Measurements from ENCODE around the gene SAMD4B.
"Not testable (repeated sequence)": the region's sequence is repeated elsewhere in the genome, so short reads cannot be mapped to it uniquely, and the experiment has no call there.

The SAMD4B gene

DNA sequence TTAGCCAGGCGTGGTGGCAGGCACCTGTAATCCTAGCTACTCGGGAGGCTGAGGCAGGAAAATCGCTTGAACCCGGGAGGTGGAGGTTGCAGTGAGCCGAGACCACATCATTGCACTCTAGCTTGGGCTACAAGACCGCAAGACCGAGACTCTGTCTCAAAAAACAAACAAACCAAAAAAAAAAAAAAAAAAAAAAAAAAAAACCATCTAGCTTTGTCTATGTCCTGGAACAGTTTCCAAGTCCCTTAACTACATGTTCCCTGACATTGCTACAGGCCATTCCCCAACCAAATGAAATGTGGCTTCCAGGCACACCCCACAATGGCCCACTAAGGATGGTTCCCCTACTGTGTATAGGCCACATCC is 32.9 kb upstream of the SAMD4B start:
- DNase-seq; in situ Hi-C loops (cut with MboI; ENCODE audit: low pct_unique_long_range_greater_than_20kb, low sequenced_read_pairs): not testable (repeated sequence)

DNA sequence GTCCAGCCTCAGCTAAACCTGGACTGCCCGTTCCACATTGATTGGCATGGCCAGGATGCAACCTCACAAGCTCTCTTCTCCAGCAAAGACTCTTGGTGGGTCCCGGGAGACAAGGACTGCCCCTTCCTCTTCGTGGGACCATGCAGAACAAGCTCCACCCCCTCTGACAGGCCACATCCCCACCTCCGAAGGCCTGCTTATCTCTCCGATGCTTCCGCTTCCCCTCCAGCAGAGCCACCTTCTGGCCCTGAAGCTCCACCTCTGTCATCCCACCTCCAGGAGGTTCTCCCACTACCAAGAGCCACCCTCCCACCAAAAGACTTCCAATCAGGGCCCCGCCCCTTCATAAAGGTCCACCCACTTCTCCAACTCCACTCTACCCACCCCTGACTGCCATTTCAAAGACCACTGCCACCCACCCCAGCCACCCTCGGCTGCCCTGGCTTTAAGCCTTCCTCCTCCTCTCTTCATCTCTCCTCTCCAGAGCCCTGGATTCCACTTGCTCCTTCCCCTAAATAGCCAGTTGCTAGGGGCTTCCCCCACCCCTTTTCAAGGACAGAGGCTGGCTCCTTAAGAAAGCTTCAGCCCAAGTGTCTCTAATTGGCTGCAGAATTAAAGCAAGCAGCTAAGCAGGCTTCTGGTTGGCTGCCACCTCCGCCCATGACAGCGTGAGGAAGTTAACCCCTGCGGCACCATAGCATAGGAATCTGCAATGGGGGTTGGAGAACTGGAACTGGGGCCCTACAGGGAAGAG is 31.5 kb upstream of the SAMD4B start:
- in situ Hi-C loops (cut with MboI; ENCODE audit: low pct_unique_long_range_greater_than_20kb, low sequenced_read_pairs): no loop called here
- no peak for DNase-seq

DNA sequence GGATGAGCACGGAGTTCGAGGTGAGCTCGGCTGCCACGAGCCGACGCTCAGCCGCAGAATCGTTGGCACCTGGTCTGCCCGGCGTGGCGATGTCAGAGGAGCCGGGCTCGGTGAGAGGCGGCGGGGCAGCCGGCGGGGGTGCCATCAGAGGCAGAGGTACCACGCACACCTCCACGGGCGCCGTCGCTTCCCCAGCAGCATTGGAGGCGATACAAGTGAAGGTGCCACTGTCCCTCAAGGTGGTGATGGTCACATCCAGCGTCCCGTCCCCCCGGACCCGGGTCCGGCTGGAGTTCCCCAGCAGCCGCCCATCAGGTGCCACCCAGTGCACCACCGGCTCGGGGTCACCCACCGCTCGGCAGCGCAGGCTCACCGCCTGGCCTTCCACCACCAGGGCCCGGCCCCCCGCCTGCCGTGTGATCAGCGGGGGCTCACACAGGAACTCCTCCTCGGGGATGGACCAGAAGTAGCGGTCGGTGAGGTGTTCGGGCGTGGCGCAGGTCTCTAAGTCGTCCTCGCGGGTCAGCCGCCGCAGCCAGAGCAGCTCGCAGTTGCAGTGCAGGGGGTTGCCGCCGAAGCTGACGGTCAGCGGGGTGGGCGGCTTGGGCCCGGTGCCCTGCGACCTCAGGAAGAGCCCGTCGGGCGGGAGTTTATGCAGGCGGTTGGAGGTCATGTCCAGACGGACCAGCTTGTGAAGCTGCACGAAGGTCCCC is 28.0 kb upstream of the SAMD4B start:
- DNase-seq: no peak
- in situ Hi-C loops (cut with MboI; ENCODE audit: low pct_unique_long_range_greater_than_20kb, low sequenced_read_pairs): no loop called here

DNA sequence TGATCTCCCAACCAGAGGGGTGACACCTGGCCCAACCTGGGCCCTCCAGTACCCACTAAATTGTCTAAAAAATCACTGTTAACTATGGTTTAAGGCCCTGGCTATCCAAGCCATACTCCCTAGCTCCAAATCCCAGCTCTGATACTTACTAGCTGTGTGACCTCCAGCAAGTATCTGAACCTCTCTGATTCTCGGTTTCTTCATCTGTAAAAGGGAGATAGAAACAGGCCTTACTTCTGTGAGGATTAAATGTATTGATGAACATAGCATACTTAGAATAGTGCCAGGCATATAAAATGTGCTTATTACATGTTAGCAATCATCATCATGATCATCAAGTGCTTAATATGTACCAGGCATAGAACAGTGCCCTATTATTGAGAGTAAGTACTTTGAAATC is 26.3 kb upstream of the SAMD4B start:
- in situ Hi-C loops (cut with MboI; ENCODE audit: low pct_unique_long_range_greater_than_20kb, low sequenced_read_pairs): no loop called here

DNA sequence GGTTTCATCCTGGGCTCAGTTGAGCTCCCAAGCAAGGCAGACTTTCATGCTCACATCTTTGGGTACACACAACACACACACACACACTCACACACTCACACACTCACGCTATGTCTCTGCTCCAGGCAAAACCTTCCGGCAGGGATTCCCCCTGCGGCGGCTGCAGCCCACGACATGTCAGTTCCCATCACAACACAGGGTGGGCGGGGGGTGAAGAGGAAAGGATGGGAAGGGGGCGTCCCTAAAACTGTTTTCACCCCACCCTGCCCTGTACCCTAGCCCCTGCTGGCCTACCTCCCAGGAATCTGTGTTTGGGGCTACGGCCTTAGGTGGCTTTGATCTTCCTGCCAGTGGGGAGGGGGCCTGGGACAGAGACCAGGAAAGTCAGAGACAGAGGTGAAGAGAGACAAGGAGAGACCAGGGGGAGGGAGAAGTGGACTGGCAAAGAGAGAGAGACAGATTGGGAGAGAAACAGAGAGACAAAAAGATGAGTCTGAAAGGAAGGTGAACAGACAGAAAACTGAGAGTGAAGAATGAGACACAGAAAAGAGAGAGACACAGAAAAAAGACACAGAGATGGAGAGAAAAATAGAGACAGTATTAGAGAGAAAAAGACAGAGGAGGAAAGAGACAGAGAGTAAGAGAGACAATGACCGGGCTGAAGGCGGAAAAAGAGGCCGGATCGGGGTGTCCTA is 25.4 kb upstream of the SAMD4B start:
- in situ Hi-C loops (cut with MboI; ENCODE audit: low pct_unique_long_range_greater_than_20kb, low sequenced_read_pairs): no loop called here
- no peak for DNase-seq

More for the DNA sequence above, 26.3 kb upstream of the SAMD4B start:
- DNase-seq: no peak

DNA sequence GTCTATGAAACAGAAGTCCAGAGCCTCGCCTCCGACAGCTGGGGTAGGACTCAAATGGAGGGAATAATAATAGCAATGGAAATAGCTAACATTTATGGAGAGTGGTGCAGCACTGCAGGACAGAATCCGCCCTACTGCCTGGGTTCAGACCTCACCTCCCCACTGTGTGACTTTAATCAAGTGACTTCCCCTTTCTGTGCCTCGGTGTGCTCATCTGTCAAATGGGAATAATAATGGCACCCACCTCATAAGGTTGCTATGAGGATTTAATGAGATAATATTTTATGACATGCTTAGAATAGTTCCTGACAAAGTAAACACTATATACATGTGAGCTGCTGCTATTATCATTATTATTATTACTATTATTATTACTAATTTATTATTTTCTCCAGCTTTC is 24.7 kb upstream of the SAMD4B start:
- in situ Hi-C loops (cut with MboI; ENCODE audit: low pct_unique_long_range_greater_than_20kb, low sequenced_read_pairs): no loop called here
- no peak for DNase-seq

DNA sequence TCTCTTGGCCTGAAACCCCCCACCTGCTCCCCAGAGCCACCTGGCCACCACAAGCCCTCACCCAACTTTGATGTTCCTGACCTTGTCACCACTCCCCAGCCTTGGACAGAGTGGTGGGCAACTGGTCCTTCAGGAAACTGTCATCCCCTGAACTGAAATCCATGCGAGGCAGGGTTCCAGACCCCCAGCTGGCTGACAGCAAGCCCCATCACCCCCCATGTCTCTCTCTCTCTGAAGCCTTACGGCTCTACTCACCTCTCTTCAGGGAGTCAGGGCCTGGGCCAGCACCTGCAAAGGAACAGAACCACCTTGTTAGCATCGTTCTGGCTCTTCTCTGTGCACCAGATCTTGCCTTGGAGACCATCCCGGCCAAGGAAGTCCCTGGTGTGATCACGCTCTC is 24.1 kb upstream of the SAMD4B start:
- DNase-seq: no peak
- in situ Hi-C loops (cut with MboI; ENCODE audit: low pct_unique_long_range_greater_than_20kb, low sequenced_read_pairs): no loop called here

DNA sequence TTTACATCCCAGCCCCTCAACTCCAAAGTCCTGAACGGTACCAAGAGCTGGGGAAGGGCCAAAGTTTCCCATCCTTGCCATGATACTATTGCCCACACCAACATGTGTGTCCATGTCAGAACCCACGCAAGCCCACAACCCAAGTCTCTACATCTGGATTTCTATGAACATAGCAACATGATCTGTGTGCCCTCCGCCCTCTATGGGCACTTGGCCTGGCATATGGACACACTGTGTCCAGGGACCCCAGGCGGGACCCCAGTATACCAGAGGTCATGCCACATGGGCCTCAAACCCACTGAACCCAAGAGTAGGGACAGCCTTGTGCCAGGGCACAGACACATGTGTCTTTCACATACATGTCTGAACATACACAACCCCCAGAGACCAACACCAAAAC is 23.5 kb upstream of the SAMD4B start:
- in situ Hi-C loops (cut with MboI; ENCODE audit: low pct_unique_long_range_greater_than_20kb, low sequenced_read_pairs): no loop called here

DNA sequence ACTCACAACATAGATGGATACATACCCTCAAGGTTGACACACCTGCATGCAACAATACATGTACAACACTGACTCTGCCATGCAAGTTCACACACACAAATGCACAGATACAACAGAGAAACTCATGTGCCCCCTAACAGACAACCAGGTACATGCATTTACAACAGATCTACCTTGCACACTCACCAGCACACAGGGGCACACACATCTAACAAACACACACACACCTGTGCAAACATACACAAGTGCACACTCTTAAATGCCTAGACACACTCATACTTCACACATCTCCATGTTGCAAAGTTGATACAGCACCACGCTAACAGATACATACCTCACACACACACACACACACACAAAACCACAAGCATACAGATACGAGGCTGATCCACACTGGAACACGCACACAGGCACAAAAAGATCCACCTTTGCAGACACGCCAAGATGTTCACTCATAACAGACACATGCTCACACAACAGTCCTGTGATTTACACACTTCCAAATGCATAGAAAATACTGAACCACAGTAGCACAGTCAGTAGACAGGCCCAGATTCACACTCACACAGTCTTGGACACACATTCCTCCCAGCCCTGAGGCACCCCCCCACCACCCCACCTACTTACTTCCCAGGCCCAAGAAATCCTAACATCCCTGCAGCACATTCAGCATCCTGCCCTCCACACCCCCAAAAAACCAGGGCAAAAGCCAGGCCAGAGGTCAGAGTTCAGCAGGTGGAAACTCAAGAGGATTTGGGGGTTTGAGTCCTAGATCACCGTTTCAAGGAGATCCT is 22.9 kb upstream of the SAMD4B start:
- in situ Hi-C loops (cut with MboI; ENCODE audit: low pct_unique_long_range_greater_than_20kb, low sequenced_read_pairs): no loop called here
- no peak for DNase-seq

More for the DNA sequence above, 23.5 kb upstream of the SAMD4B start:
- no peak for DNase-seq

DNA sequence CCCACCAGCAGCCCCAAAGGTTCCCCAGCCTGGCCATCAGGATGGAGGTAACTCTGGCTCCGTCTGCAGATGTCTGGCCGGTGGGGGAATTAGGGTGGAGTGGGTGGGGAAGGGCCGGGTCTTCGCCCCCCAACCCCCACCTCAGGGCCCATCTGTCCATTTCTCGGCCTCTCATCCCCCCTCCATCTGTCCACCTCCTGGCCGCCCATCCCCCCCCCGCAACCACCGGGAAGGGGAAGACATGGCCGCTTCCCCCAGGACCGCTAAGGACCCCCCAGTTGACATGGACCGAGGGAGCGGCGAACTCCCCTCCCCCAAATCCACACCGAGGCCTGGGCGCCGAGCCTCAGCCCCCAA is 22.4 kb upstream of the SAMD4B start:
- DNase-seq: no peak
- in situ Hi-C loops (cut with MboI; ENCODE audit: low pct_unique_long_range_greater_than_20kb, low sequenced_read_pairs): no loop called here

DNA sequence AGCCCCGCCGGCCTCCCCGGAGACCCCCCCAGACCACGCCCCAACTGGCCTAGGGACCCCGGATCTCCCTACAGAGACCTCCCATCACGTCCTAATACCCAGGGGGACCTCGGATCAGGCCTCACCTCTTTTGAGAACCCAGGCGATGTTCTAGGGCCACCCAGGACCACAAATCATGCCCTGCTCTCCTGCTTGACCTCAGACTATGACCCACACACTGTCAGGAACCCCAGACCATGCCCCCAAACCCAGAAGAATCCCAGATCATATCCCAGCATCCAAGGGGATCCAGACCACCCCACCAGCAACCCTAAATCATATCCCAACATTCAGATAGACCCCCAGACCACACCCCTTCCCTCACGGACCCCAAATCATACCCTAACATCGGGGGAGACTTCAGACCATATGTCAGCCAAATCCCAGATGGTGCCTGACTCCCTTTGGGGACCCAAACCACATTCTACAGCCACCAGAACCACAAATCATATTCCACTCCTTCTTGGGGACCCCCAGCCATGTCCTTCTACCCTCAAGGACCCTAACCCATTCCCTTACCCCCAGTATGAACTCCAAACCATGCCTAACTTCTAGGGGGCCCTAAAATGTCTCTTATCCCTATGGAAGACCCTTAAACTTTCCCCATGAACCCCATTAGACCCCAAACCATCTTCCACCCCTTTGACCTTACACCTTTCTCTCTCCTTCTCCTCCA is 20.9 kb upstream of the SAMD4B start:
- no peak for DNase-seq
- in situ Hi-C loops (cut with MboI; ENCODE audit: low pct_unique_long_range_greater_than_20kb, low sequenced_read_pairs): no loop called here

DNA sequence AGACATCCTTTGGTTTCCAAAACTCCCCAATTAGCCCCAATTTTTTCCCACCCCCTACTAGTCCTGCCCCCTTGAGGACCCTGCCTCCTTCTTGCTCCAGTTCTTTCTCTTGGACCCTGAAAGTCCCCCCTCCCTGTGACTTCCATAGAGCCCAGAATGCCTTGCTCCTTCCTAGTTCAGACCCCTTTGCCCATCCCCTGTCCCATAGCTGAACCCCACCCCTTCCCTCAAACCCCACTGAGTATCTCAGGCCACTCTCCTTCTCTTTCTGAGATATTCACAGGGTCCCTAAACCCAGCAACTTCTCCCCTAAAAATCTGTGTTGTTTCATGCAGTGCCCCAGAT is 20.4 kb upstream of the SAMD4B start:
- in situ Hi-C loops (cut with MboI; ENCODE audit: low pct_unique_long_range_greater_than_20kb, low sequenced_read_pairs): no loop called here
- no peak for DNase-seq

DNA sequence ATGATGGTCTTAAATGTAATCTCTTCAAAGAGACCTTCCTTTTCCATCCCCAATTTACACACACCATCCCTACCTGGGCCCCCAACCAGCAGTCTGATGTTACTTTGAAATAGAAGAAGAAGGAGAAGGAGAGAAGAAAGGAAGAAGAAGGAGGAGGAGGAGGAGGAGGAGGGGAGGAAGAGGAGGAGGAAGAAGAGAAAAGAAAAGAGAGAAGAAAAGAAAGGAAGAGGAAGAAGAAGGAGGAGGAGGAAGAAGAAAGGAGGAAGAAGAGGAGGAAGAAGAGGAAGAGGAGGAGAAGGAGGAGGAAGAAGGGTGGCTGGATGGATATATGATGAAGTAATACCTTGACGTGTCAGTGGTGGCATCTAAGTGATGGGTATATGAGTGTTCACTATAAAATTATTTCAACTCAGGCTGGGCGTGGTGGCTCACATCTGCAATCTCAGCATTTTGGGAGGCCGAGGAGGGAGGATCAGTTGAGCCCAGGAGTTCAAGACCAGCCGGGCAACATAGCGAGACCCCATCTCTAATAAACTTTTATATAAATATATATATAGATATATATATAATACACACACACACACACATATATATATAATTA is 17.9 kb upstream of the SAMD4B start:
- in situ Hi-C loops (cut with MboI; ENCODE audit: low pct_unique_long_range_greater_than_20kb, low sequenced_read_pairs): no loop called here
- DNase-seq: no peak

DNA sequence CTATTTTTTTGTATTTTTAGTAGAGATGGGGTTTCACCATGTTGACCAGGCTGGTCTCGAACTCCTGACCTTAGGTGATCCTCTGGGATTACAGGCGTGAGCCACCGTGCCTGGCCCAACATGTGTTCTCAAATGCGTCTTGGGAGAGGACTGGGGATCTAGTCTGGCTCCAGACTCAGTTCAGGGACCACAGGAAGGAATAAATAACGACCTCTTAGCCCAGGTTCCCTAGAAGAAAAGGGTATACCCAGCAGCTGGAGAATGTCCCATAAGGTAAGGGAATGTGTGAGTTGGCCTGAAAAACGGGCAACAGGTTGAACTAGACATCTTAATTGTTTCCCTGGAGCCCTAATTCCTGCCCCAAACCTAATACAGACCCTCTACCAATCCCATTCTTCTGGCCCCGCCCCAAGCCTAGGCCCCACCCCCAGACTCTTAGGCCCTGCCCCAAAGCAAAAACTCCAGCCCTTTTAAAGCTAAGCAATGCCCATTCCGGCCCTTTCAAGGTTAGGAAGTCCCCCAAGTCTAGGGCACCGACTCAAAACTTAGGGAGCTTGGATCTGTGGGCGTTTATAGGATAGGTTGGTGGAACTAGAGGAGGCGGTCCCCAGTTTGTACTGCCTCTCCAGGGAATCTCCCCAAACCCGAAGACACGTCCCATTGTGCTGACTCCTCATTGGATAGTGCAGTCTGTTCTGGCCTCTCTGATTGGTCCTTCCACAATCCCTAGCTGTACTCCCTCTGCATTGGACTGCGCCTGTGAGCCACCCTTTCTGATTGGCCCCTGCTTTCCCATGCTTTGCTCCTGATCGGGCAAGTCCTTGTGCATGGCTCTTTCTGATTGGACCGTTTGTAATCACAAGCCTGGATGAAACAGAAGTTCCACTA is 16.2 kb upstream of the SAMD4B start:
- in situ Hi-C loops (cut with MboI; ENCODE audit: low pct_unique_long_range_greater_than_20kb, low sequenced_read_pairs): no loop called here

DNA sequence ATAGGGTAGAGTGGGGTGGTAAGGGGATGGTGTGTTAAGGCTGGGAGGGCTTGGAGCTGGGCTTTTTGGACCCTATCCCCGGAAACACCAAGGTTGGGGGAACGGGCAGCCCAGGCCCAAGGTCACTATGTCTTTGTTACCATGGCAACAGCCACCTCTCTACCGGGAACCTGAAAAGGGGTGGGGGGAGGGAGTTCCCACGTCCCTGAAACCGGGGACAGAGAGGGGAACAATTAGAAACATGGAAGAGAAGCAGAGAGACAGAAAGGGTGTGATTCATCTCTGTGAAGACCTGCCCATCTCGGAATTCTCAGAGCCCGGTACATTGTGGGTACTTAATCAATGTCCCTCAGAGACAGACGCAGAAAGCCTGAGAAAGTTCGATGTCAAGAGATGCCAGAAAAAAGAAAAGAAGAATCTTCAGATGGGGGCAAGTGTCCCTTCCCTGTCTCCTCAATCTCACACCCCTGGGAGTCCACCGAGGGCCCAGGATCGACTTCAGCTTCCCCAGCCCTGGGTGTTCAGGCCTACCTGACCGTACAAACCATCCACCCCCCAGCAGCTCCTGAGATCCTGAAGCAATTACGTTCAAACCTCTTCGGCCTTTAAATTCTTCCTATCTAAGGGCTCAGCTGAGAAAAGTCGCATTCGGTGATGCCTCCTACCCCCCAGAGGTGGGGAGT is 14.7 kb upstream of the SAMD4B start:
- in situ Hi-C loops (cut with MboI; ENCODE audit: low pct_unique_long_range_greater_than_20kb, low sequenced_read_pairs): no loop called here
- no peak for DNase-seq

More for the DNA sequence above, 16.2 kb upstream of the SAMD4B start:
- DNase-seq: no peak

DNA sequence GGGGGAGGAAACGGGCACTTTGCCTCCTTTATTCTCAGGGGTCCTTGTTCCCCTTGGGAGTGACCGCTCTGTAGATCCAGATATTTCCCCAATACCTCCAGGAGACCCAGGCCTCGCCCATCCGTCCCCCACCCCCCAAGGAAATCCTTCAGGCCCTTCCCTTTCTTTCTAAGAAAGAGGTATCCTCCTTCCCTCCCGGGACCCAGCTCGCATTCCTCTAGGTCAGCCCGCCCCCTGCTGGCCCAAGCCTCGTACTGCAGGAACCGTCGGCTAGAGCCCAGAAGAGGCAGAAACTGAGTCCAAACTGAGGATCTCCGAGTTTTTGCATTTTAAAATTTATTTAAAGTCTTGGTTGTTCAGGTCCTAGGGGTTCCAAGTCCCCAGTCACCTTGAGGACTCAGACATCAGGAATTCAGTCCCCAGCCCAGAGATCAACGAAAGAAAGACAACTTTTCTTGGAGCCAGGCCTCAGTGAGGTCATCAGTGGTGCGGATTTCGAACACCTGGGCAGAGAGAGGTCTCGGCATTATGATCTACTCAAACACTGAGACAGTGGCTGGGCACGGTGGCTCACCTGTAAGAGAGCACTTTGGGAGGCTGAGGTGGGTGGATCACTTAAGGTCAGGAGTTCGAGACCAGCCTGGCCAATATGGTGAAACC is 14.0 kb upstream of the SAMD4B start:
- in situ Hi-C loops (cut with MboI; ENCODE audit: low pct_unique_long_range_greater_than_20kb, low sequenced_read_pairs): no loop called here
- DNase-seq: peak; percentile 75

DNA sequence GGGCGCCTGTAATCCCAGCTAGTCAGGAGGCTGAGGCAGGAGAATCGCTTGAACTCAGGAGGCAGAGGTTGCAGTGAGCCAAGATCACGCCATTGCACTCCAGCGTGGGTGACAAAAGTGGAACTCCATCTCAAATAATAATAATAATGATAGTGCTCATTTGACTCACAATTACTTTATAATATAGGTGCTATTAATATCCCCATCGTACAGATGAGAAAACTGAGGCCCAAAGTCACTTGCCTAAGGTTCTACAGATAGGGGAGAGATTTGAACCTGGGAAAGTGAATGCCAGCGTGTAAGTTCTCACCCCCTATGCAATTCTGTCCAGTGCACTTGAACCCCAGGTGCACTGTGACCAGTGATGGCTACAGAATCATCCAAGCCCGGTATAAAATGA is 12.3 kb upstream of the SAMD4B start:
- in situ Hi-C loops (cut with MboI; ENCODE audit: low pct_unique_long_range_greater_than_20kb, low sequenced_read_pairs): no loop called here
- no peak for DNase-seq
